ENCODE measurements around the gene CRYBG1.

- TF ChIP-seq CTCF (IDR thresholded peaks at IDR 0.05) (no peak), GABPB1 (CRISPR knock-in tag; IDR thresholded peaks at IDR 0.05) (no peak), SMAD4 (CRISPR knock-in tag; IDR thresholded peaks at IDR 0.05) (no peak), JUN (CRISPR knock-in tag; IDR thresholded peaks at IDR 0.05) (no peak), ZNF219 (CRISPR knock-in tag; IDR thresholded peaks at IDR 0.05; ENCODE audit: borderline replicate concordance) (no peak), E2F1 (CRISPR knock-in tag; IDR thresholded peaks at IDR 0.05) (no peak), CBFB (CRISPR knock-in tag; IDR thresholded peaks at IDR 0.05; ENCODE audit: low read depth) (no peak), ZSCAN18 (CRISPR knock-in tag; IDR thresholded peaks at IDR 0.05) (no peak), SP1 (CRISPR knock-in tag; conservative IDR thresholded peaks at IDR 0.05) (no peak), ATF2 (CRISPR knock-in tag; IDR thresholded peaks at IDR 0.05; ENCODE audit: borderline replicate concordance, low read depth) (no peak), ESRRA (CRISPR knock-in tag; IDR thresholded peaks at IDR 0.05; ENCODE audit: borderline replicate concordance) (no peak), ZBTB21 (CRISPR knock-in tag; IDR thresholded peaks at IDR 0.05; ENCODE audit: borderline replicate concordance) (no peak), OVOL2 (CRISPR knock-in tag; IDR thresholded peaks at IDR 0.05; ENCODE audit: borderline replicate concordance) (no peak)
Measured at GRCh38 chr6:106508277-106508676, 147.8 kb downstream of the CRYBG1 start.

Data from WTC11 (cell line).